NB4 (cell line): ENCODE measurements around the gene TTC31.

Source experiments
- CTCF ChIP-seq: IDR thresholded peaks from one replicate; pipeline ENCODE4 v1.5.1; 2012; ENCODE audit warnings: low read depth, low read length
- MAX ChIP-seq: IDR thresholded peaks from 2 replicates; pipeline ENCODE4 v1.6.1; 2011; ENCODE audit warnings: low read depth, low read length
- POLR2A ChIP-seq: IDR thresholded peaks from 2 replicates; pipeline ENCODE4 v1.6.1; 2011; ENCODE audit warnings: mild to moderate bottlenecking; ENCODE audit not compliant: insufficient read length; ENCODE audit errors: extremely low read depth

DNA sequence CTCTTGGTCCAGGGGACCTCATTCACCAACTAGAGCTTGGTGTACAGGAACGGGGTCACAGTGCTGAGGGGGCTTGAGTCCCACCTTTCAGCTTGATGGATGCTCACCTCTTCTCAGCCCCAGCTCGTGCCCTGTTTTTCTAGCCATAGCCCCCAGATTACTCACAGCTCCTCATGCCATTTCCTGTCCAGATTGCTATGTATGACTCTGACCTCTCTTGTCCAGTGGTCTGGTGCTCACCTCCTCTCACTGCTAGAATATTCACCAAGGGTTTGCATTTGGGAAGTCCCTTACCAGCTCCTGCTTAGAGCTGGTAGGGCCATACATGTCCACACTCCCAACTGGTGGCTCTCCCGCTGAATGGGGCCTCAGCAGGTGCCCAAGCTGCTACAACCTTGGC is 10.7 kb downstream of the TTC31 start:
- TF ChIP-seq CTCF, result no peak
- no peak for TF ChIP-seq POLR2A
- TF ChIP-seq MAX, result no peak
